ENCODE data around the gene PIGO. TPM values are rescaled to one million over a fixed set of nuclear protein-coding genes. Genes with fewer than 3 reads are reported as not detected.

Gene PIGO
- total and polyA plus RNA-seq, 2 of the 8 experiments (the other 6 are each of a cell fraction or from before 2014, with no cell fraction given): 20.5 to 31.3 TPM

GRCh38 chr9:35075358-35075757 is 21.0 kb downstream of the PIGO start:
- Histone ChIP-seq H3K27ac (ENCODE audit: low read depth, low read length) (no peak overlapping the region), H3K4me1 (replicated peaks in 1 of 4; ENCODE audit: control insufficient read depth in 3 of 4, insufficient read depth in 4 of 4, low read length in 3 of 4) (peaks cover 4 to 20% (median 8%) of the 10 kb centered on the region in 4 experiments), H2AK5ac (ENCODE audit: low read depth, low read length) (no peak overlapping the region), H2AFZ (ENCODE audit: low read length) (no peak overlapping the region), H4K20me1 (replicated peaks in 1 of 2; ENCODE audit: control insufficient read depth in 1 of 2, insufficient read depth in 2 of 2, low read length in 2 of 2) (peaks cover 3 to 7% of the 10 kb centered on the region in 2 experiments), H3K14ac (ENCODE audit: insufficient read length) (no peak overlapping the region), H2BK15ac (ENCODE audit: low read length) (no peak overlapping the region), H2BK5ac (ENCODE audit: low read depth, low read length) (no peak overlapping the region), H3K79me1 (ENCODE audit: low read depth, low read length) (peaks cover 8% of the 10 kb centered on the region), H3K56ac (replicated peaks; ENCODE audit: insufficient read length, low read depth, low read length) (no peak overlapping the region), H2BK120ac (replicated peaks; ENCODE audit: low read depth, low read length) (no peak overlapping the region), H3K18ac (ENCODE audit: extremely low read depth, low read length) (no peak overlapping the region), H3K4me3 (ENCODE audit: extremely low read depth in 1 of 4, insufficient read depth in 2 of 4, low read depth in 3 of 4, low read length in 4 of 4) (no peak overlapping the region), H3K9me3 (ENCODE audit: insufficient read depth in 2 of 2, low read depth in 1 of 2, low read length in 1 of 2) (no peaks in the 10 kb centered on the region), H3K27me3 (replicated peaks in 1 of 4; ENCODE audit: control insufficient read depth in 3 of 4, extremely low read depth in 1 of 4, insufficient read depth in 3 of 4, low read length in 3 of 4) (no peaks in the 10 kb centered on the region), H3K79me2 (ENCODE audit: control insufficient read depth in 1 of 2, insufficient read depth in 2 of 2, low read length in 2 of 2) (peaks cover 18 to 39% of the 10 kb centered on the region in 2 experiments), H3K36me3 (ENCODE audit: control insufficient read depth in 2 of 4, insufficient read depth in 4 of 4, low read length in 3 of 4) (peaks cover 19 to 42% (median 36%) of the 10 kb centered on the region in 4 experiments), H2BK12ac (ENCODE audit: low read depth, low read length) (no peak overlapping the region), H3K9ac (replicated peaks in 1 of 4; ENCODE audit: extremely low read depth in 1 of 4, low read depth in 3 of 4, low read length in 3 of 4) (no peak overlapping the region), H4K5ac (ENCODE audit: insufficient read length, low read depth, low read length) (no peak overlapping the region), H3K23ac (ENCODE audit: insufficient read length) (no peak overlapping the region), H2BK20ac (ENCODE audit: low read length) (no peak overlapping the region), H4K91ac (replicated peaks; ENCODE audit: insufficient read length, low read length) (no peak overlapping the region), H3K4me2 (ENCODE audit: insufficient read depth in 1 of 2, low read depth in 2 of 2, low read length in 2 of 2) (no peak overlapping the region), H3K23me2 (ENCODE audit: low read depth, low read length) (peaks cover 13% of the 10 kb centered on the region), H3K4ac (replicated peaks; ENCODE audit: insufficient read length, low read depth, low read length) (no peak overlapping the region), H4K8ac (ENCODE audit: extremely low read depth, insufficient read depth, low read length) (no peak overlapping the region)
- WGBS, 2 experiments (ENCODE audit: extremely low coverage in 1 of 2, insufficient coverage in 1 of 2, insufficient read length in 1 of 2, insufficient replicate concordance in 2 of 2, low coverage in 1 of 2, low lambda C conversion rate in 2 of 2, missing lambda C conversion rate in 1 of 2): 76% methylated on average over 4 of the region's 4 CpGs; no CpG with 5 or more reads in 1 of the 2 experiments
- FAIRE-seq: no peak
- no peak for DNase-seq (ENCODE audit: low read depth in 1 of 2, low spot score in 2 of 2)
- ChIA-PET CTCF (ENCODE audit: partially characterized antibody) (interaction anchor here (6.7 kb wide), 1 partner anchor 21 kb away, joined by 46 read pairs; the partner anchor contains the start of gene PIGO), POLR2A (ENCODE audit: partially characterized antibody) (interaction anchor here (0.9 to 17.6 kb wide), 2 partner anchors 24 kb away, joined by 4 to 440 read pairs; partner anchors contain the start of genes PIGO and STOML2)
- TF ChIP-seq CHD2 (IDR thresholded peaks at IDR 0.05; ENCODE audit: low read length): no peak
- TF ChIP-seq ASH2L (IDR thresholded peaks at IDR 0.05; ENCODE audit: low read length): no peak
- TF ChIP-seq EZH2 (IDR thresholded peaks at IDR 0.05; ENCODE audit: low read depth, low read length, severe bottlenecking): no peak
- TF ChIP-seq YY1 (IDR thresholded peaks at IDR 0.05; ENCODE audit: low read depth, low read length): no peak
- no peak for TF ChIP-seq PHF8 (conservative IDR thresholded peaks at IDR 0.05; ENCODE audit: low read depth, low read length)
- no peak for TF ChIP-seq TBP (IDR thresholded peaks at IDR 0.05; ENCODE audit: low read depth, low read length)
- no peak for TF ChIP-seq FOSL1 (IDR thresholded peaks at IDR 0.05; ENCODE audit: insufficient read depth, low read depth, low read length)
- TF ChIP-seq SAP30 (IDR thresholded peaks at IDR 0.05; ENCODE audit: insufficient read depth, insufficient replicate concordance, low read length): no peak
